Neural progenitor cell (in vitro differentiated cells): ENCODE results near the gene CUBN. TPM values are rescaled to one million over a fixed set of nuclear protein-coding genes. Genes with fewer than 3 reads are reported as not detected.
A peak's percentile ranks its signal among the peaks of the same experiment; 100 is the strongest.

ENCODE experiments used
- DNase-seq: peaks from one replicate; pipeline ENCODE4 v3.0.0-alpha.2; 2016; ENCODE audit warnings: low spot score
- H2AFZ ChIP-seq: fragments of 200-600 bp; sonication (generic); replicated peaks from 2 replicates; pipeline ENCODE4 v1.6.1; 2016; ENCODE audit warnings: antibody characterized with exemption
- H3F3A ChIP-seq: fragments of 200-600 bp; sonication (generic); 2 replicates; pipeline ENCODE4 v1.6.1; 2016; ENCODE audit warnings: antibody characterized with exemption, low read depth
- H3K27ac ChIP-seq: fragments of 200-600 bp; sonication (generic); 2 replicates; pipeline ENCODE4 v1.5.1; 2016; ENCODE audit warnings: mild to moderate bottlenecking
- H3K27me3 ChIP-seq: fragments of 200-600 bp; sonication (generic); 2 replicates; pipeline ENCODE4 v1.6.1; 2016; ENCODE audit warnings: mild to moderate bottlenecking, moderate library complexity
- H3K36me3 ChIP-seq: fragments of 200-600 bp; sonication (generic); 2 replicates; pipeline ENCODE4 v1.5.1; 2016
- H3K4me1 ChIP-seq: fragments of 200-600 bp; sonication (generic); 2 replicates; pipeline ENCODE4 v1.6.1; 2016; ENCODE audit warnings: mixed run types
- H3K4me2 ChIP-seq: fragments of 200-600 bp; sonication (generic); 2 replicates; pipeline ENCODE4 v1.6.1; 2016
- H3K4me3 ChIP-seq: fragments of 200-600 bp; sonication (generic); 2 replicates; pipeline ENCODE4 v1.5.1; 2016
- H3K79me2 ChIP-seq: fragments of 200-600 bp; sonication (generic); 2 replicates; pipeline ENCODE4 v1.6.1; 2016; ENCODE audit warnings: low read depth
- H3K9ac ChIP-seq: fragments of 200-600 bp; sonication (generic); 2 replicates; pipeline ENCODE4 v1.6.1; 2016
- H3K9me3 ChIP-seq: fragments of 200-600 bp; sonication (generic); 2 replicates; pipeline ENCODE4 v1.5.1; 2016; ENCODE audit warnings: low read depth
- H4K20me1 ChIP-seq: fragments of 200-600 bp; sonication (generic); 2 replicates; pipeline ENCODE4 v1.6.1; 2016; ENCODE audit warnings: low read depth
- H3K27ac Mint-ChIP-seq: 3 replicates; pipeline ENCODE4 v1.8.0; 2021; ENCODE audit warnings: mixed read lengths
- H3K27me3 Mint-ChIP-seq: 2 replicates; pipeline ENCODE4 v1.8.0; 2022; ENCODE audit warnings: low read depth, mild to moderate bottlenecking, inconsistent platforms, moderate library complexity, mixed read lengths; ENCODE audit not compliant: insufficient read depth
- H3K36me3 Mint-ChIP-seq: 3 replicates; pipeline ENCODE4 v1.8.0; 2021; ENCODE audit warnings: mixed read lengths
- H3K4me1 Mint-ChIP-seq: 3 replicates; pipeline ENCODE4 v1.8.0; 2021; ENCODE audit warnings: mixed read lengths
- H3K4me3 Mint-ChIP-seq: 3 replicates; pipeline ENCODE4 v1.8.0; 2021; ENCODE audit warnings: mild to moderate bottlenecking, moderate library complexity, mixed read lengths
- H3K9me3 Mint-ChIP-seq: 3 replicates; pipeline ENCODE4 v1.8.0; 2020; ENCODE audit warnings: mixed read lengths
- EZH2 ChIP-seq: fragments of 200-600 bp; sonication (generic); IDR thresholded peaks from 2 replicates; pipeline ENCODE4 v1.6.1; 2017; ENCODE audit warnings: antibody characterized with exemption, mild to moderate bottlenecking, moderate library complexity
- EZH2phosphoT487 ChIP-seq: fragments of 200-600 bp; sonication (generic); IDR thresholded peaks from 2 replicates; pipeline ENCODE4 v1.6.1; 2017; ENCODE audit warnings: antibody characterized with exemption
- total RNA-seq: library from RNA; depleted of rRNA; stranded (reverse); fragments of >200 nt; gene quantifications from 2 replicates; pipeline ENCODE4 v1.2.3, GENCODE V29; 2015; ENCODE audit warnings: low replicate concordance
- TF ChIP-seq, protein P1 (sequence below): fragments of 200-600 bp; sonication (generic); IDR thresholded peaks from 2 replicates; pipeline ENCODE4 v1.5.1; 2017; ENCODE audit warnings: antibody characterized with exemption, mild to moderate bottlenecking

The CUBN gene
- total RNA-seq, 1 donor from 2014 or later: 2.2 TPM

DNA sequence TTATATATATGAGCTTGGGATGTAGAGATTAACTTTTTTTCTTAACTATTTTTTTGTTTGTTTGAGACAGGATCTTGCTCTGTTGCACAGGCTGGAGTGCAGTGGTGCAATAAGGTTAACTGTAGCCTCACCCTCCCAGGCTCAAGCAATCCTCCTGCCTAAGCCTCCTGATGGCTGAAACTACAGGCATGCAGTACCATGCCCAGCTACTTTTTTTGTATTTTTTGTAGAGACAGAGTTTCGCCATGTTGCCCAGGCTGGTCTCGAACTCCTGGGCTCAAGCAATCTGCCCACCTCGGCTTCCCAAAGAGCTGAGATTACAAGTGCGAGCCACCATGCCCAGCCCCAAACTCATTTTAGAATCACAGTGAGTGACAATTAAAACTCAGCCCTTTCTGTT, 105.2 kb downstream of the CUBN start:
- H3K4me3 ChIP-seq: no peak overlapping the region
- no peak overlapping the region for H2AFZ ChIP-seq
- H3K79me2 ChIP-seq: no peaks in the 10 kb centered on the region
- peaks cover 39% of the 10 kb centered on the region for H3F3A ChIP-seq
- Mint-ChIP-seq H3K27ac (peak overlapping the region; percentile 88), H3K27me3 (no peaks in the 10 kb centered on the region), H3K9me3 (peaks cover 6% of the 10 kb centered on the region), H3K4me1 (peaks cover 79% of the 10 kb centered on the region), H3K4me3 (no peak overlapping the region), H3K36me3 (peaks cover 3% of the 10 kb centered on the region)
- peak overlapping the region; percentile 74 for H3K4me2 ChIP-seq
- peaks cover 5% of the 10 kb centered on the region for H4K20me1 ChIP-seq
- H3K4me1 ChIP-seq: peaks cover 57% of the 10 kb centered on the region
- H3K27ac ChIP-seq: no peak overlapping the region
- no peaks in the 10 kb centered on the region for H3K27me3 ChIP-seq
- H3K9me3 ChIP-seq: no peaks in the 10 kb centered on the region
- TF ChIP-seq, protein P1, sequence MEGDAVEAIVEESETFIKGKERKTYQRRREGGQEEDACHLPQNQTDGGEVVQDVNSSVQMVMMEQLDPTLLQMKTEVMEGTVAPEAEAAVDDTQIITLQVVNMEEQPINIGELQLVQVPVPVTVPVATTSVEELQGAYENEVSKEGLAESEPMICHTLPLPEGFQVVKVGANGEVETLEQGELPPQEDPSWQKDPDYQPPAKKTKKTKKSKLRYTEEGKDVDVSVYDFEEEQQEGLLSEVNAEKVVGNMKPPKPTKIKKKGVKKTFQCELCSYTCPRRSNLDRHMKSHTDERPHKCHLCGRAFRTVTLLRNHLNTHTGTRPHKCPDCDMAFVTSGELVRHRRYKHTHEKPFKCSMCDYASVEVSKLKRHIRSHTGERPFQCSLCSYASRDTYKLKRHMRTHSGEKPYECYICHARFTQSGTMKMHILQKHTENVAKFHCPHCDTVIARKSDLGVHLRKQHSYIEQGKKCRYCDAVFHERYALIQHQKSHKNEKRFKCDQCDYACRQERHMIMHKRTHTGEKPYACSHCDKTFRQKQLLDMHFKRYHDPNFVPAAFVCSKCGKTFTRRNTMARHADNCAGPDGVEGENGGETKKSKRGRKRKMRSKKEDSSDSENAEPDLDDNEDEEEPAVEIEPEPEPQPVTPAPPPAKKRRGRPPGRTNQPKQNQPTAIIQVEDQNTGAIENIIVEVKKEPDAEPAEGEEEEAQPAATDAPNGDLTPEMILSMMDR: no peak
- TF ChIP-seq EZH2phosphoT487 (no peak), EZH2 (no peak)
- H3K9ac ChIP-seq: no peak overlapping the region
- no peaks in the 10 kb centered on the region for H3K36me3 ChIP-seq
- DNase-seq: no peak

DNA sequence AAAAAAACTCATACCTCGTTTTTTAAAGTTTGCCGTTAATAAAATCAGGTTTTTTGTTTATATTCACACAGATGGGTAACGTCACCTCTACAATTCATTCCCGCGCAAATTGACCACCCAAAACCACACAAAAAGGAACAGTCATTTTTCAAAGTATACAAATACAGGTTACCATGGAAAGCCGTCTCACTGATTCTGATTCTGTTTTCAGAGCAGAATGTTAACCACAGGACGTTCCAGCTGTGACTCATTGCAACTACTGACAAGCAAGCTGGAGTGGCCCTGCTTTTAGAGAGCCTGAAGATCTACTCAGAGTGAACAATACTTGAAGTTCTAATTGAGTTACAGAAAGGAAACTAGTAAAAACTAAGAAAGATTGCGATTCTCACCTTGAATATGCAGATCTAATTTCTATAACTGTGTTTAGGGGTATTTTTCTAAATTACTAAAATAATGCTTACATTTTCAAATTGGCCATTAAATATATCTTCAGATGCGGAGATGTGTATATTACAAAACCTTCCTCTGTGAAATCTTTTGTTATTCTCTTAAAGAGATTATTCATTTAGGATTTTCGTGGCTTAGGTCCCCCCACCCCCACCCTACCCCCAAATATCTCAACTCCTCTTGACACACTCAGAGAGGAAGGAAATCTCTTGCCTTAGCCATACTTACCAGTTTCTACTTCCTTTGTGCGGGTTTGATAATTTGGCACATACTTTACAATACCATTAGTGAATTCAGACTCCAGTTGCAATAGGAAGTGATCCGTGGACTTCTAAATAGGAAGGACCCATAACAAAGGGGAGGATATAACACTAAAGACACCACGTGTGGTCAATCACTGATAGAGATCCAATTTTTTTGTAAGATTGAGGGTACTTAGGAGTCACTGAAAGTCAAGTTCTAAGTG, 106.0 kb downstream of the CUBN start:
- peaks cover 39% of the 10 kb centered on the region for H3F3A ChIP-seq
- Mint-ChIP-seq H3K27me3 (no peaks in the 10 kb centered on the region), H3K36me3 (peaks cover 8% of the 10 kb centered on the region), H3K4me3 (peak overlapping the region; percentile 67), H3K4me1 (peaks cover 71% of the 10 kb centered on the region), H3K9me3 (peaks cover 11% of the 10 kb centered on the region), H3K27ac (peak overlapping the region; percentile 96)
- no peak overlapping the region for H3K9ac ChIP-seq
- no peaks in the 10 kb centered on the region for H3K9me3 ChIP-seq
- DNase-seq: peak; percentile 54
- no peaks in the 10 kb centered on the region for H3K79me2 ChIP-seq
- peak overlapping the region; percentile 60 for H3K27ac ChIP-seq
- TF ChIP-seq EZH2: no peak
- TF ChIP-seq, protein P1: no peak
- TF ChIP-seq EZH2phosphoT487: no peak
- H3K4me3 ChIP-seq: no peak overlapping the region
- no peak overlapping the region for H2AFZ ChIP-seq
- H3K27me3 ChIP-seq: no peaks in the 10 kb centered on the region
- H3K4me2 ChIP-seq: peak overlapping the region; percentile 74
- peaks cover 5% of the 10 kb centered on the region for H4K20me1 ChIP-seq
- H3K4me1 ChIP-seq: peaks cover 51% of the 10 kb centered on the region
- no peaks in the 10 kb centered on the region for H3K36me3 ChIP-seq

DNA sequence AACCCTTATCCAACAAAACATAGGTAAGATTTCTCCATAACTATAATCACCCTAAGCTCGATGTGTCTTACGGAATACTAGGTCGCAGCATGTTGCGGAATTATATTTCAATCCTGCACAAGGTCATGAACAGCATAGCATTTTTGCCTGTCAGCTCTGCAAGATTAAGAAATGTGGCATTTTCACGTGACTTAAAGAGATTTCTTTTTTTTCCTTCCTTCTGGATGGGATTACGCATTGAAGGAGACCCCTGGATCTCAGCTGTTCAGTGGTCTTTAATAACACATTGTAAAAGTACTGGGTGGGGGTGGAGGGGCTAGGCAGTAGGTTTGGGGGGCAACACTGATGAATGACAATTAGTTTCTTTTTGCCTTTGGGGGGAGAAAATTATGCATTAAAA, 106.7 kb downstream of the CUBN start:
- peaks cover 5% of the 10 kb centered on the region for H4K20me1 ChIP-seq
- no peak for DNase-seq
- H3K36me3 Mint-ChIP-seq: peaks cover 12% of the 10 kb centered on the region
- H3K4me1 ChIP-seq: peaks cover 51% of the 10 kb centered on the region
- H2AFZ ChIP-seq: no peak overlapping the region
- H3K27me3 Mint-ChIP-seq: no peaks in the 10 kb centered on the region
- no peaks in the 10 kb centered on the region for H3K79me2 ChIP-seq
- peaks cover 65% of the 10 kb centered on the region for H3K4me1 Mint-ChIP-seq
- peak overlapping the region; percentile 74 for H3K4me2 ChIP-seq
- peak overlapping the region; percentile 60 for H3K27ac ChIP-seq
- H3K9ac ChIP-seq: no peak overlapping the region
- H3K4me3 ChIP-seq: peak overlapping the region; percentile 29
- H3K9me3 ChIP-seq: no peaks in the 10 kb centered on the region
- H3K27ac Mint-ChIP-seq: peak overlapping the region; percentile 96
- H3K27me3 ChIP-seq: no peaks in the 10 kb centered on the region
- H3F3A ChIP-seq: peaks cover 39% of the 10 kb centered on the region
- no peaks in the 10 kb centered on the region for H3K36me3 ChIP-seq
- no peak for TF ChIP-seq EZH2phosphoT487
- peak overlapping the region; percentile 78 for H3K4me3 Mint-ChIP-seq
- peaks cover 19% of the 10 kb centered on the region for H3K9me3 Mint-ChIP-seq

DNA sequence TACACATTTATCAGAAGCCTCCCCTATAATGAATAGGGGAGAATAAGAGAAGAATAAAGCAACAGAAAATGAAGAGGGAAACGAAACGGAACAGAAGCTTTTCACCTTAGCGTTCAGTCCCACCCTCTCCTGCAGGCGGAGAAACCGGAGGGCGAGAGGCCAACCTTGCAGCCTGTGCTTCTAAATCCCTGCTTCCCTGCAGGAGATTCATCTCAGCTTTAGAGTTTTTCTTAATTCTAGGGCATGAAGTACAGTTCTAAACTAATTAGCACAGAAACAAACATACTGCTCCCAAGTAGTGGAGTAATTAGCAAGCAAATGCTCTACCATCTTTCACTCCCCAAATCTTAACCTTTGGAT, 107.2 kb downstream of the CUBN start:
- Histone ChIP-seq H3K9me3 (no peaks in the 10 kb centered on the region), H3F3A (peaks cover 39% of the 10 kb centered on the region), H3K4me2 (peak overlapping the region; percentile 74), H4K20me1 (peaks cover 5% of the 10 kb centered on the region), H3K36me3 (no peaks in the 10 kb centered on the region), H3K27me3 (no peaks in the 10 kb centered on the region), H2AFZ (no peak overlapping the region), H3K4me1 (peaks cover 51% of the 10 kb centered on the region), H3K79me2 (no peaks in the 10 kb centered on the region), H3K27ac (peak overlapping the region; percentile 60), H3K4me3 (peak overlapping the region; percentile 29), H3K9ac (no peak overlapping the region)
- Mint-ChIP-seq H3K4me1 (peaks cover 63% of the 10 kb centered on the region), H3K4me3 (peak overlapping the region; percentile 78), H3K27me3 (no peaks in the 10 kb centered on the region), H3K27ac (peak overlapping the region; percentile 96), H3K36me3 (peaks cover 17% of the 10 kb centered on the region), H3K9me3 (peaks cover 23% of the 10 kb centered on the region)
- DNase-seq: peak; percentile 63
- TF ChIP-seq, protein P1: peak; percentile 5
- no peak for TF ChIP-seq EZH2
- no peak for TF ChIP-seq EZH2phosphoT487
